ENCODE results near the gene SPC24.

DNA sequence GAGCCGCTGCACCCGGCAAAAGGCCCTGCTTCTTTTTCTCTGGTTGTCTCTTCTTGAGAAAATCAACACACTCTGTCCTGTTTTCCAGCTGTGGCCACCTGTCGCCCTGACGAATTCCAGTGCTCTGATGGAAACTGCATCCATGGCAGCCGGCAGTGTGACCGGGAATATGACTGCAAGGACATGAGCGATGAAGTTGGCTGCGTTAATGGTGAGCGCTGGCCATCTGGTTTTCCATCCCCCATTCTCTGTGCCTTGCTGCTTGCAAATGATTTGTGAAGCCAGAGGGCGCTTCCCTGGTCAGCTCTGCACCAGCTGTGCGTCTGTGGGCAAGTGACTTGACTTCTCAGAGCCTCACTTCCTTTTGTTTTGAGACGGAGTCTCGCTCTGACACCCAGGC is 49.1 kb downstream of the SPC24 start:
- no peak for TF ChIP-seq POLR2AphosphoS5 (IDR thresholded peaks at IDR 0.05; ENCODE audit: low read depth, low read length)
- TF ChIP-seq TAF1 (IDR thresholded peaks at IDR 0.05; ENCODE audit: borderline replicate concordance, insufficient read depth, low read length) = no peak
- TF ChIP-seq FOXP2 (optimal IDR thresholded peaks at IDR 0.05; ENCODE audit: borderline replicate concordance, extremely low read depth, extremely low read length, insufficient read depth) = no peak
- TF ChIP-seq, protein P1, sequence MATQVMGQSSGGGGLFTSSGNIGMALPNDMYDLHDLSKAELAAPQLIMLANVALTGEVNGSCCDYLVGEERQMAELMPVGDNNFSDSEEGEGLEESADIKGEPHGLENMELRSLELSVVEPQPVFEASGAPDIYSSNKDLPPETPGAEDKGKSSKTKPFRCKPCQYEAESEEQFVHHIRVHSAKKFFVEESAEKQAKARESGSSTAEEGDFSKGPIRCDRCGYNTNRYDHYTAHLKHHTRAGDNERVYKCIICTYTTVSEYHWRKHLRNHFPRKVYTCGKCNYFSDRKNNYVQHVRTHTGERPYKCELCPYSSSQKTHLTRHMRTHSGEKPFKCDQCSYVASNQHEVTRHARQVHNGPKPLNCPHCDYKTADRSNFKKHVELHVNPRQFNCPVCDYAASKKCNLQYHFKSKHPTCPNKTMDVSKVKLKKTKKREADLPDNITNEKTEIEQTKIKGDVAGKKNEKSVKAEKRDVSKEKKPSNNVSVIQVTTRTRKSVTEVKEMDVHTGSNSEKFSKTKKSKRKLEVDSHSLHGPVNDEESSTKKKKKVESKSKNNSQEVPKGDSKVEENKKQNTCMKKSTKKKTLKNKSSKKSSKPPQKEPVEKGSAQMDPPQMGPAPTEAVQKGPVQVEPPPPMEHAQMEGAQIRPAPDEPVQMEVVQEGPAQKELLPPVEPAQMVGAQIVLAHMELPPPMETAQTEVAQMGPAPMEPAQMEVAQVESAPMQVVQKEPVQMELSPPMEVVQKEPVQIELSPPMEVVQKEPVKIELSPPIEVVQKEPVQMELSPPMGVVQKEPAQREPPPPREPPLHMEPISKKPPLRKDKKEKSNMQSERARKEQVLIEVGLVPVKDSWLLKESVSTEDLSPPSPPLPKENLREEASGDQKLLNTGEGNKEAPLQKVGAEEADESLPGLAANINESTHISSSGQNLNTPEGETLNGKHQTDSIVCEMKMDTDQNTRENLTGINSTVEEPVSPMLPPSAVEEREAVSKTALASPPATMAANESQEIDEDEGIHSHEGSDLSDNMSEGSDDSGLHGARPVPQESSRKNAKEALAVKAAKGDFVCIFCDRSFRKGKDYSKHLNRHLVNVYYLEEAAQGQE (IDR thresholded peaks at IDR 0.05; ENCODE audit: insufficient read depth in 1 of 2, low read depth in 2 of 2, low read length in 2 of 2) = no peak
- no peak for TF ChIP-seq SIN3A (IDR thresholded peaks at IDR 0.05; ENCODE audit: borderline replicate concordance, insufficient read depth, low read length)
